Activated naive CD8-positive, alpha-beta T cell treated with anti-CD3 and anti-CD28 coated beads, Interleukin-2, amount 50 U/mL, for 24 hours (primary cell): ENCODE results near the gene MORN4.

ENCODE experiments used
- ATAC-seq: fragments of 150-1000 bp; cut with Tn5 transposase; one replicate; pipeline ENCODE4 v1.10.0; 2021
- DNase-seq: peaks from one replicate; pipeline ENCODE4 v3.0.0; 2021
- H3K27ac Mint-ChIP-seq: one replicate; pipeline ENCODE4 v1.8.0; 2021; ENCODE audit warnings: mild to moderate bottlenecking, mixed read lengths
- H3K27me3 Mint-ChIP-seq: one replicate; pipeline ENCODE4 v1.8.0; 2021; ENCODE audit warnings: mixed read lengths
- H3K36me3 Mint-ChIP-seq: one replicate; pipeline ENCODE4 v1.8.0; 2021; ENCODE audit warnings: low read depth, mixed read lengths
- H3K4me1 Mint-ChIP-seq: one replicate; pipeline ENCODE4 v1.8.0; 2021; ENCODE audit warnings: mixed read lengths
- H3K4me3 Mint-ChIP-seq: one replicate; pipeline ENCODE4 v1.8.0; 2021; ENCODE audit warnings: mild to moderate bottlenecking, moderate library complexity, mixed read lengths
- H3K9me3 Mint-ChIP-seq: one replicate; pipeline ENCODE4 v1.8.0; 2021; ENCODE audit warnings: mixed read lengths

MORN4 gene

DNA sequence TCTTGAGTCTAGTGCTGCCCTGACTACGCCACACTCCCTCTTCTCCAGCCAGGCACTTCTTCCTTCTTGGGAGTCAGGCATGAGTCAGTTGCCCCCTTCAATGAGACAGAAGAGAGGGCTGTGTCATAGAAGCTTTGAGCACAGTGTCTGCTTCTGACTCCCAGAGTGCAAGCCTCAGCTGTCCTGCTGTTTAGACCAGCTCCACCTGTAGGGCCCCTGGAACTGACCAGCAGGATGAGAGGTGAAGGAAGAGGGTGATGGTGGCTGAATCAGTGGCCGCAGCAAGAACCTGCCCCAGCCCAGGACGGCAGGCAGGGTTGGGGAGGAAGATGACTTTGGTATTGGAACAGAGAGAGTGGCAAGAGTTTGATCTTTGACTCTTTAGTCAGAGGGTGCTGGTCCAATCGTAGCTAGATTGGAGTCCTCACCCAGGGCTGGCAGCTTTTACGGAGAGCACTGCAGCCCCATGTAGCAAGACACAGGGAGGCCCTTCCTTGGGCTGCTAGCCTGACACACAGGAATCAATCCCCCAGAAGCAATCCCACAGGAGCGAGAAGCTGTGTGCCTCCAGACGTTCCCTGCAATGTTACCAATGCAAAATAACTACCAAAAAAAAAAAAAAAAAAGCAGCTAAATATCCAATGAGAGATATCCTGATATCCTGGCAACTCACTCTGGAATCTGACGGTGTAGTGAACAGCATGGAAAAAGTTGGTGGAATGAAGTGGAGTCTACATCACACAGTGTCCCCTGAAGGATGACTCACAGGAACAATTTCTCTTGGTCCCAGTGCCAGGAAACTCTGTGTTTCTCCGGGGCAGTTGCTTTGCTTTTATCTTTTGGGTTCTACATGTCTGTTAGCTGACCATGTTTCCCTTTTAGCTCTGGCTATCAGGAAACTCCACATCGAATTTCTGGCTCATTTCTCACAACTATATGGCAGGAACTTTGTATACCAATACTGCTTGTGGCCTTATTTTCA lies 36.9 kb downstream of the MORN4 start:
- ATAC-seq (no peak), DNase-seq (no peak)
- H3K27me3 Mint-ChIP-seq, result no peaks in the 10 kb centered on the region
- no peak overlapping the region for H3K27ac Mint-ChIP-seq
- no peaks in the 10 kb centered on the region for H3K9me3 Mint-ChIP-seq
- no peak overlapping the region for H3K4me3 Mint-ChIP-seq
- H3K36me3 Mint-ChIP-seq, result no peaks in the 10 kb centered on the region
- H3K4me1 Mint-ChIP-seq, result no peaks in the 10 kb centered on the region

- H3K4me3 Mint-ChIP-seq, result no peak overlapping the region
- ATAC-seq (no peak), DNase-seq (no peak)
- H3K27ac Mint-ChIP-seq, result no peak overlapping the region
- H3K9me3 Mint-ChIP-seq, result no peaks in the 10 kb centered on the region
- H3K36me3 Mint-ChIP-seq, result no peaks in the 10 kb centered on the region
- H3K27me3 Mint-ChIP-seq, result no peaks in the 10 kb centered on the region
- peaks cover 3% of the 10 kb centered on the region for H3K4me1 Mint-ChIP-seq
Observed at GRCh38 chr10:97593421-97593820, 39.9 kb downstream of the MORN4 start.

GRCh38 chr10:97590748-97591495 lies 42.4 kb downstream of the MORN4 start:
- no peak for ATAC-seq
- Mint-ChIP-seq H3K4me1 (peaks cover 3% of the 10 kb centered on the region), H3K27me3 (no peaks in the 10 kb centered on the region), H3K27ac (no peak overlapping the region), H3K4me3 (no peak overlapping the region), H3K36me3 (no peaks in the 10 kb centered on the region), H3K9me3 (no peaks in the 10 kb centered on the region)
- no peak for DNase-seq

- Mint-ChIP-seq H3K36me3 (no peaks in the 10 kb centered on the region), H3K4me1 (peaks cover 3% of the 10 kb centered on the region), H3K4me3 (no peak overlapping the region), H3K27ac (no peak overlapping the region), H3K27me3 (no peaks in the 10 kb centered on the region), H3K9me3 (no peaks in the 10 kb centered on the region)
- DNase-seq, result peak; percentile 6
- ATAC-seq, result no peak
Observed at GRCh38 chr10:97590082-97590747, 43.1 kb downstream of the MORN4 start.

DNA sequence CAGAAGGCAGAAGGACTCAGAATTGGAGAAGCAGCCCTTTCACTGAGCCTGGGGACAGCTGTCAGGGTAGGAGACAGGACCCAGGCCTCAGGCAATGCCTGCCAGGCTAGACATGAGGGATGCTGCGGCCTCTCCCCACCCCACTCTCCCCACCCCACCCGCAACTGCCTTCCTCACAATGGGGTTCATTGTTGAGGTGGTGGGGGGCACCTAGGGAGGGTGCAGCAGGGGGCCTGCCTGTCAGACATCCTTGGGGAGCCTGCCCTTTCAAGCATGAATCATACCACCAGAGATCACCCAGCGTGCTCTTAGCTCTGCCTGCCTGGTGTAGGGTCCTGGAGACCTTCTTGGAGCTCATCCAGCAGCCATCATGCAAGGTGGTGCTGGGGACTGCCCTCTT lies 43.8 kb downstream of the MORN4 start, which contains the start of gene C10orf62:
TSS of gene C10orf62 (plus strand) at position 243 of the 400 bp plus-strand sequence. CDS start 177 bp downstream, outside the sequence.
- H3K4me3 Mint-ChIP-seq, result no peak within 1 kb of the TSS
- H3K36me3 Mint-ChIP-seq, result no peaks in the 10 kb centered on the region
- H3K27me3 Mint-ChIP-seq, result no peaks in the 10 kb centered on the region
- DNase-seq (no peak), ATAC-seq (no peak)
- no peaks in the 10 kb centered on the region for H3K9me3 Mint-ChIP-seq
- H3K27ac Mint-ChIP-seq, result no peak within 1 kb of the TSS
- peaks cover 3% of the 10 kb centered on the region for H3K4me1 Mint-ChIP-seq

DNA sequence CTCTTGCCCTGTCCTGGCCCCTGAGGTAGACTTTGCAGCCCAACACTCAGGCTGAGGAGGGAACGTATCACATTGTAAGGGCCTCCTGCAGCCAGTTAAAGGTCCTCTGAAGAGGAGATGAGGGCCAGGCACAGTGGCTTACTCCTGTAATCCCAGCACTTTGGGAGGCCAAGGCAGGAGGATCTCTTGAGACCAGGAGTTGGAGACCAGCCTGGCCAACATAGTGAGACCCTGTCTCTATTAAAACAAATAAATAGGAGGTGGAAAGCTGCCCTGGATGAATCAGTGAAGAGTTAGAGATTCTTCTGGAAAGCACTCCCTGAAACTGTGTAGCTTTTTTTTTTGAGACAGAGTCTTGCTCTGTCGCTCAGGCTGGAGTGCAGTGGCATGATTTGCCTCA lies 46.1 kb downstream of the MORN4 start:
- Mint-ChIP-seq H3K36me3 (no peaks in the 10 kb centered on the region), H3K4me1 (peaks cover 3% of the 10 kb centered on the region), H3K4me3 (no peak overlapping the region), H3K27me3 (no peaks in the 10 kb centered on the region), H3K27ac (no peak overlapping the region), H3K9me3 (no peaks in the 10 kb centered on the region)
- ATAC-seq, result no peak
- no peak for DNase-seq

GRCh38 chr10:97585439-97585811 lies 47.9 kb downstream of the MORN4 start:
- Mint-ChIP-seq H3K4me1 (peaks cover 1% of the 10 kb centered on the region), H3K36me3 (no peaks in the 10 kb centered on the region), H3K4me3 (no peak overlapping the region), H3K27ac (no peak overlapping the region), H3K9me3 (no peaks in the 10 kb centered on the region), H3K27me3 (no peaks in the 10 kb centered on the region)
- ATAC-seq, result no peak
- DNase-seq, result no peak

- Mint-ChIP-seq H3K9me3 (no peaks in the 10 kb centered on the region), H3K27me3 (no peaks in the 10 kb centered on the region), H3K27ac (no peak overlapping the region), H3K4me1 (no peaks in the 10 kb centered on the region), H3K36me3 (no peaks in the 10 kb centered on the region), H3K4me3 (no peak overlapping the region)
- DNase-seq, result no peak
- no peak for ATAC-seq
Observed at GRCh38 chr10:97584798-97585438, 48.4 kb downstream of the MORN4 start.

DNA sequence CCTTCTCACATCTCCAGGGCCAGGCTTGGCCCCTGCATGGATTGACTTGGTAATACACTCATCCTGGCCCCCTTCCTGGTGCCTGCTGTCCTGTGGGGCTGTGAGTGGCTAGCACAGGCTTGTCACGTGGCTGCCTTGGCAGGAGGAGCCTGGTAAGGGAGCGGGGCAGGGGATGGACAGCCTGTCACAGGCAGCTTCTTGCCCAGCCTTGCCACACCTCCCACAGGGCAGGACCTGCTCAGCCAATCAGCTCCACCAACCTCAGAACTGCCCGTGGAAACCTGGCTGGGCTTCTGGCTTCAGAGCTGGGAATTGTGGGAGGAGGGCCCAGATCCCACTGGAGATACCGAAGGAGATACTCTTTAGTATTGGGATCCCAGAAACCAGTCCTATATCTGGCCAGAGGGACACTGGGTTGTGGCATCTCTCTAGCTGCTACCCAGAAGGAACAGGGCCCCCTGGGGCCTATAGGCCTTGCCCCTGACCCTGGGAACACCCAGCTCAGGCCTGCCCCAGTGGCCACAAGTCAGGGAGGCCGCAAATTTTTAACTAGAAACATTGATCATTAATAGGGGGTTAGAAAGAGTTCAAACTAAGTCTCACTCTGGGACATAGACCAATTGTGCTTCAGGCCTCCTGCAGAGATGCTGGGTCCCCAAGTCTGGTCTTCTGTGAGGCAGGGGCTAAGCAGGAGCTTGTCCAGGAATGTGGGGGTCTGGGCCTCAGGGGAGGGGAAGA lies 49.1 kb downstream of the MORN4 start, which contains the start of gene HOGA1:
TSS of gene HOGA1 (plus strand) at position 330 of the 738 bp plus-strand sequence. CDS start at position 645, 315 bp downstream.
- ATAC-seq, result no peak
- Mint-ChIP-seq H3K4me3 (no peak within 1 kb of the TSS), H3K36me3 (no peaks in the 10 kb centered on the region), H3K4me1 (no peaks in the 10 kb centered on the region), H3K27ac (no peak within 1 kb of the TSS), H3K27me3 (no peaks in the 10 kb centered on the region), H3K9me3 (no peaks in the 10 kb centered on the region)
- DNase-seq, result no peak

- H3K4me1 Mint-ChIP-seq, result no peaks in the 10 kb centered on the region
- H3K4me3 Mint-ChIP-seq, result no peak overlapping the region
- no peaks in the 10 kb centered on the region for H3K9me3 Mint-ChIP-seq
- DNase-seq (no peak), ATAC-seq (no peak)
- H3K27ac Mint-ChIP-seq, result no peak overlapping the region
- peaks cover 5% of the 10 kb centered on the region for H3K27me3 Mint-ChIP-seq
- H3K36me3 Mint-ChIP-seq, result no peaks in the 10 kb centered on the region
Observed at GRCh38 chr10:97583476-97583875, 49.8 kb downstream of the MORN4 start.

DNA sequence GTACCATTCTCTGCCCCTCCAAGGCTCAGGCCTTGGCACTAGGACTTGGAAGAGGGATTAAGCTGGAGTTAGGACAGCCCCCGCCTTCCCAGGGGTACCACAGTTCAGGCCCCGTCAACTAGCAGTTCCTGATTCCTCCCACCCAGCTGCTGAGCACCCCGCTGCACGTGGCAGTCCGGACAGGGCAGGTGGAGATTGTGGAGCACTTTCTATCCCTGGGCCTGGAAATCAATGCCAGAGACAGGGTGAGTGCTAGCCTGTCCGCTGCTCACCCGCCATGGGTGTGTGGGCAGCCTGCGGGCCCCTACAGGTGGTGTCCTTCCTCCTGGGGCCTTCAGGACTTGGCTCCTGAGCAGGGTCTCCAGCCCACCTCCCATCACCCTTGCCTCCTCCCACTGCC lies 51.1 kb downstream of the MORN4 start:
- H3K36me3 Mint-ChIP-seq, result no peaks in the 10 kb centered on the region
- no peak overlapping the region for H3K4me3 Mint-ChIP-seq
- no peak for ATAC-seq
- H3K9me3 Mint-ChIP-seq, result no peaks in the 10 kb centered on the region
- no peaks in the 10 kb centered on the region for H3K4me1 Mint-ChIP-seq
- H3K27me3 Mint-ChIP-seq, result peaks cover 8% of the 10 kb centered on the region
- DNase-seq, result no peak
- no peak overlapping the region for H3K27ac Mint-ChIP-seq

DNA sequence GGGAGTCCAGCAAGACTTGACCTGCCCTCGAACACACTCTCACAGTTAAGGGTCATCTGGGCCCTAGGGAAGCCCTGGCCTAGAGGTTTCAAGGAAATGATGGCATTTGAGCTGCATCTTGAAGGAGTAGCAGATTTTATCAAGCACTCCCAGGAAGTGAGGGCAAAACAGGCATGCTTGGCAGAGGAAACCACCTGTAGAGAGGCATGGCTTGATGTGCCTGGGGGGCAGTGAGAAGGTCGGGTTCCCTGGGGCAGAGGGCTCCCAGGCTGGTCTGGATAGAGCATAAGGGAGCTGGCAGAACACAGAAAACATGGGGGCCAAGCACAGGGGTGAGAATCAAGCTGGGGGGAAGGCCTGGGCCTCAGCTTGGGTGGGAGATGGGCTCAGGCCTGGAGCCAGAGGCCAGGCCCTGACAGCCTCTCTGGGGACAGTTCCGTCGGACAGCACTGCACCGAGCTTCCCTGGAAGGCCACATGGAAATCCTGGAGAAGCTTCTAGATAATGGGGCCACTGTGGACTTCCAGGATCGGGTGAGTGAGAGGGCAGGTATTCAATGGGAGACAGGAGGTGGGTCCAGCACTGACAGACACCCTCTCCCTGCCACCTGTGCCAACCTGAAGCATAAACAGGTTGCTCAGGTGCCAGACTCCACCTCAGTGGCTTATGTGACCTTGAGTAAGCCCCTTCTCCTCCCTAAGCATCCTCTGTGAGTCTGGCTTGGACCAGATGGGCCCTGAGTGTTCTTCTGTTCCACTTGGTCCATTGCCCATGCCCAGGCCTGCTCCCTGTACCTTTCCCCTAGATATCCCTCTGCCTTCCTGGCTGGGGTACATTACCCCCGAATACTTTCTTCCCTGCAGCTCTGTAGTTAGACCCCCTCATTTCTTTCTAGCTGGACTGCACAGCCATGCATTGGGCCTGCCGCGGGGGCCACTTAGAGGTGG lies 52.6 kb downstream of the MORN4 start:
- Mint-ChIP-seq H3K36me3 (no peaks in the 10 kb centered on the region), H3K4me3 (no peak overlapping the region), H3K27me3 (peaks cover 8% of the 10 kb centered on the region), H3K4me1 (no peaks in the 10 kb centered on the region), H3K27ac (no peak overlapping the region), H3K9me3 (no peaks in the 10 kb centered on the region)
- ATAC-seq (no peak), DNase-seq (no peak)
